BLaER1 treated with 17β-estradiol and CSF1 and Interleukin-3, amounts not matched to agents 10 nM and 100 nM (cell line): Measurements from ENCODE around the gene ENO1.

Source experiments
- H3K27ac ChIP-seq, 11 experiments: shearing (Covaris generic); formaldehyde crosslinking; 2 replicates each; pipeline ENCODE4 v1.8.1; 2022
- H3K27me3 ChIP-seq, 11 experiments: shearing (Covaris generic); formaldehyde crosslinking; 2 replicates each; pipeline ENCODE4 v1.8.1; 2022
- H3K36me3 ChIP-seq, 11 experiments: shearing (Covaris generic); formaldehyde crosslinking; 2 replicates each; pipeline ENCODE4 v1.8.1; 2022
- H3K4me1 ChIP-seq, 10 experiments: shearing (Covaris generic); formaldehyde crosslinking; 2 replicates each; pipeline ENCODE4 v1.8.1; 2022
- H3K4me2 ChIP-seq, 11 experiments: shearing (Covaris generic); formaldehyde crosslinking; 2 replicates each; pipeline ENCODE4 v1.8.1; 2022
- H3K4me3 ChIP-seq, 10 experiments: shearing (Covaris generic); formaldehyde crosslinking; 2 replicates each; pipeline ENCODE4 v1.8.1; 2022
- H3K9ac ChIP-seq, 11 experiments: shearing (Covaris generic); formaldehyde crosslinking; 2 replicates each; pipeline ENCODE4 v1.8.1; 2022
- H3K9me3 ChIP-seq, 11 experiments: shearing (Covaris generic); formaldehyde crosslinking; replicated peaks in 1 of 11; 2 replicates each; pipeline ENCODE4 v1.8.1; 2022
- H4K20me1 ChIP-seq, 11 experiments: shearing (Covaris generic); formaldehyde crosslinking; 2 replicates each; pipeline ENCODE4 v1.8.1; 2022
- Cebpa-rat ChIP-seq, 11 experiments: shearing (Covaris generic); IDR thresholded peaks; 2 replicates each; pipeline ENCODE4 v1.8.1; 2022

Gene ENO1

GRCh38 chr1:8858888-8859706 is 19.4 kb downstream of the ENO1 start:
- peak overlapping the region; percentile 68 to 87 (median 81) for H3K4me2 ChIP-seq
- H3K27ac ChIP-seq = peak overlapping the region in 10 of 11 experiments; percentile 9 to 75 (median 63); a peak in 16 of 22 replicates
- peak overlapping the region in 6 of 11 experiments; percentile 2 to 62 (median 42); a peak in 5 of 22 replicates for H3K9ac ChIP-seq
- H3K4me1 ChIP-seq = peaks cover 74 to 95% (median 78%) of the 10 kb centered on the region in 10 experiments
- peaks cover 0 to 11% (median 6%) of the 10 kb centered on the region in 11 experiments; a peak in 9 of 22 replicates for H3K9me3 ChIP-seq
- H3K27me3 ChIP-seq = no peaks in the 10 kb centered on the region
- TF ChIP-seq Cebpa-rat (IDR thresholded peaks at IDR 0.05) = no peak
- H4K20me1 ChIP-seq = peaks cover 71 to 100% (median 77%) of the 10 kb centered on the region in 11 experiments
- peaks cover 76 to 88% (median 85%) of the 10 kb centered on the region in 11 experiments for H3K36me3 ChIP-seq
- H3K4me3 ChIP-seq = no peak overlapping the region; a peak in 2 of 20 replicates

- H3K4me2 ChIP-seq = peak overlapping the region; percentile 68 to 87 (median 81)
- H3K27me3 ChIP-seq = no peaks in the 10 kb centered on the region
- peaks cover 0 to 11% (median 6%) of the 10 kb centered on the region in 11 experiments; a peak in 9 of 22 replicates for H3K9me3 ChIP-seq
- no peak overlapping the region for H3K4me3 ChIP-seq
- peaks cover 61 to 96% (median 68%) of the 10 kb centered on the region in 11 experiments for H4K20me1 ChIP-seq
- peak overlapping the region in 9 of 11 experiments; percentile 33 to 75 (median 64); a peak in 17 of 22 replicates for H3K27ac ChIP-seq
- H3K4me1 ChIP-seq = peaks cover 65 to 85% (median 69%) of the 10 kb centered on the region in 10 experiments
- TF ChIP-seq Cebpa-rat (IDR thresholded peaks at IDR 0.05) = 0 out of 22 replicates have a peak, but pooled peaks of 1 of the 11 experiments have one; percentile 15
- peaks cover 68 to 84% (median 79%) of the 10 kb centered on the region in 11 experiments for H3K36me3 ChIP-seq
- H3K9ac ChIP-seq = peak overlapping the region in 9 of 11 experiments; percentile 15 to 63 (median 48); a peak in 13 of 22 replicates
Measured at GRCh38 chr1:8858112-8858668, 20.3 kb downstream of the ENO1 start.

GRCh38 chr1:8856689-8857412 is 21.6 kb downstream of the ENO1 start:
- H3K4me2 ChIP-seq = peak overlapping the region in 10 of 11 experiments; percentile 68 to 87 (median 81); a peak in 20 of 22 replicates
- H4K20me1 ChIP-seq = peaks cover 48 to 86% (median 54%) of the 10 kb centered on the region in 11 experiments
- TF ChIP-seq Cebpa-rat (IDR thresholded peaks at IDR 0.05) = no peak
- H3K4me1 ChIP-seq = peaks cover 51 to 72% (median 56%) of the 10 kb centered on the region in 10 experiments
- peaks cover 55 to 70% (median 65%) of the 10 kb centered on the region in 11 experiments for H3K36me3 ChIP-seq
- peak overlapping the region in 9 of 11 experiments; percentile 33 to 75 (median 64); a peak in 14 of 22 replicates for H3K27ac ChIP-seq
- H3K9ac ChIP-seq = peak overlapping the region in 7 of 11 experiments; percentile 34 to 63 (median 61); a peak in 11 of 22 replicates
- peaks cover 0 to 11% (median 6%) of the 10 kb centered on the region in 11 experiments; a peak in 9 of 22 replicates for H3K9me3 ChIP-seq
- H3K4me3 ChIP-seq = peak overlapping the region in 1 of 10 experiments; percentile 12; a peak in 1 of 20 replicates
- H3K27me3 ChIP-seq = no peaks in the 10 kb centered on the region

- Histone ChIP-seq H3K27me3 (no peaks in the 10 kb centered on the region), H3K9ac (no peak overlapping the region), H3K4me2 (no peak overlapping the region), H4K20me1 (peaks cover 22 to 65% (median 28%) of the 10 kb centered on the region in 11 experiments; a peak in 21 of 22 replicates), H3K4me1 (peaks cover 25 to 52% (median 35%) of the 10 kb centered on the region in 10 experiments), H3K27ac (no peak overlapping the region), H3K9me3 (peaks cover 0 to 11% (median 6%) of the 10 kb centered on the region in 11 experiments; a peak in 9 of 22 replicates), H3K4me3 (no peak overlapping the region), H3K36me3 (peaks cover 29 to 44% (median 39%) of the 10 kb centered on the region in 11 experiments)
- no peak for TF ChIP-seq Cebpa-rat (IDR thresholded peaks at IDR 0.05)
Measured at GRCh38 chr1:8854240-8854639, 24.2 kb downstream of the ENO1 start.

- peaks cover 0 to 40% (median 7%) of the 10 kb centered on the region in 11 experiments; a peak in 11 of 22 replicates for H4K20me1 ChIP-seq
- H3K4me1 ChIP-seq = peaks cover 11 to 54% (median 35%) of the 10 kb centered on the region in 10 experiments
- no peak overlapping the region for H3K4me2 ChIP-seq
- peaks cover 0 to 3% (median 0%) of the 10 kb centered on the region in 11 experiments; a peak in 4 of 22 replicates for H3K9me3 ChIP-seq
- H3K9ac ChIP-seq = no peak overlapping the region
- H3K27me3 ChIP-seq = peaks cover 0 to 4% (median 0%) of the 10 kb centered on the region in 11 experiments; a peak in 1 of 22 replicates
- H3K27ac ChIP-seq = no peak overlapping the region
- TF ChIP-seq Cebpa-rat (IDR thresholded peaks at IDR 0.05) = no peak
- no peak overlapping the region for H3K4me3 ChIP-seq
- H3K36me3 ChIP-seq = peaks cover 6 to 19% (median 13%) of the 10 kb centered on the region in 11 experiments; a peak in 18 of 22 replicates
Measured at GRCh38 chr1:8851060-8851459, 27.4 kb downstream of the ENO1 start.

GRCh38 chr1:8848663-8849386 is 29.7 kb downstream of the ENO1 start:
- H3K4me3 ChIP-seq = no peak overlapping the region
- H4K20me1 ChIP-seq = peaks cover 0 to 18% (median 6%) of the 10 kb centered on the region in 11 experiments; a peak in 10 of 22 replicates
- peaks cover 29 to 63% (median 56%) of the 10 kb centered on the region in 10 experiments for H3K4me1 ChIP-seq
- peak overlapping the region in 7 of 11 experiments; percentile 31 to 72 (median 47); a peak in 11 of 22 replicates for H3K27ac ChIP-seq
- peaks cover 0 to 10% (median 0%) of the 10 kb centered on the region in 11 experiments; a peak in 1 of 22 replicates for H3K27me3 ChIP-seq
- peak overlapping the region in 5 of 11 experiments; percentile 1 to 41 (median 13); a peak in 3 of 22 replicates for H3K9ac ChIP-seq
- TF ChIP-seq Cebpa-rat (IDR thresholded peaks at IDR 0.05) = no peak
- peaks cover 0 to 3% (median 0%) of the 10 kb centered on the region in 11 experiments; a peak in 3 of 22 replicates for H3K36me3 ChIP-seq
- H3K9me3 ChIP-seq = no peaks in the 10 kb centered on the region
- peak overlapping the region; percentile 49 to 83 (median 66) for H3K4me2 ChIP-seq

GRCh38 chr1:8847990-8848389 is 30.5 kb downstream of the ENO1 start:
- no peak for TF ChIP-seq Cebpa-rat (IDR thresholded peaks at IDR 0.05)
- H3K4me3 ChIP-seq = no peak overlapping the region
- H3K4me1 ChIP-seq = peaks cover 29 to 63% (median 56%) of the 10 kb centered on the region in 10 experiments
- H3K4me2 ChIP-seq = peak overlapping the region; percentile 27 to 83 (median 62); a peak in 21 of 22 replicates
- peak overlapping the region in 2 of 11 experiments; percentile 19 to 37; a peak in 3 of 22 replicates for H3K9ac ChIP-seq
- H3K27ac ChIP-seq = peak overlapping the region in 4 of 11 experiments; percentile 38 to 72 (median 56); a peak in 7 of 22 replicates
- peaks cover 0 to 10% (median 0%) of the 10 kb centered on the region in 11 experiments; a peak in 1 of 22 replicates for H3K27me3 ChIP-seq
- peaks cover 0 to 16% (median 6%) of the 10 kb centered on the region in 11 experiments; a peak in 8 of 22 replicates for H4K20me1 ChIP-seq
- peaks cover 3 to 7% (median 7%) of the 10 kb centered on the region in 11 experiments for H3K9me3 ChIP-seq
- no peaks in the 10 kb centered on the region for H3K36me3 ChIP-seq
